SK-N-MC (cell line): ENCODE measurements around the gene PLK4.

Experiments used
- EZH2 ChIP-seq: fragments of 200-600 bp; sonication (generic); IDR thresholded peaks from one replicate; pipeline ENCODE4 v1.6.1; 2017; ENCODE audit warnings: antibody characterized with exemption
- POLR2AphosphoS5 ChIP-seq: IDR thresholded peaks from 2 replicates; pipeline ENCODE4 v1.6.1; 2012; ENCODE audit warnings: mild to moderate bottlenecking, low read depth, low read length, borderline replicate concordance

- TF ChIP-seq EZH2 (no peak), POLR2AphosphoS5 (no peak)
Measured at GRCh38 chr4:127856813-127857447, 23.8 kb upstream of the PLK4 start.
